Spleen (tissue), 7 donors: ENCODE data around the gene AKT2.

Source experiments
- CTCF ChIP-seq, 11 experiments: fragments of 200-600 bp in 7 of 11; fragments of 450-650 bp in 4 of 11; sonication (generic) in 4 of 11; IDR thresholded peaks in 8 of 11; conservative IDR thresholded peaks in 3 of 11; 1 replicate in 7 of 11; 2 replicates in 4 of 11; pipeline versions ENCODE4 v1.4.0 to v1.8.0; 2016 to 2021; ENCODE audit warnings: antibody characterized with exemption in 11 of 11, inconsistent platforms in 4 of 11, mild to moderate bottlenecking in 1 of 11
- POLR2A ChIP-seq, 3 donors: fragments of 450-650 bp; IDR thresholded peaks; one replicate each; pipeline ENCODE4 v1.5.1; 2017; ENCODE audit warnings: antibody characterized with exemption in 3 of 3, mild to moderate bottlenecking in 1 of 3
- donor health status: DM: no; HTN: no; CAD: no; lungs with moderate emphysema.
- donor health status: DM: no; HTN: no; CAD: no.
- donor health status: DM: no; HTN: no; CAD: no.

- TF ChIP-seq POLR2A (IDR thresholded peaks at IDR 0.05), result no peak
- TF ChIP-seq CTCF (IDR thresholded peaks at IDR 0.05 in 8 of 11, conservative IDR thresholded peaks at IDR 0.05 in 3 of 11), result no peak
Observed at GRCh38 chr19:40279120-40279551, 6.0 kb downstream of the AKT2 start.
